Mucosa of rectum (tissue), 2 donors: Measurements from ENCODE around the gene IGSF8.

Experiments
- H3K27ac ChIP-seq, 2 donors: one replicate each; pipeline ENCODE4 v1.7.0; 2013; ENCODE audit warnings: inconsistent platforms in 2 of 2, low read depth in 2 of 2, low read length in 2 of 2
- H3K27me3 ChIP-seq, 2 donors: one replicate each; pipeline ENCODE4 v1.7.0; 2013; ENCODE audit warnings: low read length in 2 of 2; ENCODE audit not compliant: control insufficient read depth in 2 of 2, insufficient read depth in 2 of 2
- H3K36me3 ChIP-seq, 2 donors: one replicate each; pipeline ENCODE4 v1.7.0; 2013; ENCODE audit warnings: low read length in 2 of 2; ENCODE audit not compliant: control insufficient read depth in 2 of 2, insufficient read depth in 2 of 2
- H3K4me1 ChIP-seq, 2 donors: one replicate each; pipeline ENCODE4 v1.7.0; 2013; ENCODE audit warnings: low read length in 2 of 2, mild to moderate bottlenecking in 1 of 2; ENCODE audit not compliant: control insufficient read depth in 2 of 2, insufficient read depth in 2 of 2
- H3K4me3 ChIP-seq, 2 donors: one replicate each; pipeline ENCODE4 v1.7.0; 2013; ENCODE audit warnings: low read length in 2 of 2
- H3K9ac ChIP-seq, 2 donors: one replicate each; pipeline ENCODE4 v1.7.0; 2013; ENCODE audit warnings: low read length in 2 of 2, low read depth in 1 of 2, mild to moderate bottlenecking in 1 of 2
- H3K9me3 ChIP-seq, 2 donors: one replicate each; pipeline ENCODE4 v1.7.0; 2013; ENCODE audit warnings: low read length in 2 of 2; ENCODE audit not compliant: control insufficient read depth in 2 of 2
- donor health status: healthy.
- donor health status: Normal muscosa, but diverticular disease.

IGSF8 gene

GRCh38 chr1:160070243-160071163 lies 27.9 kb downstream of the IGSF8 start:
- Histone ChIP-seq H3K9ac (peak overlapping the region; percentile 6 to 14), H3K27me3 (peaks cover 6 to 8% of the 10 kb centered on the region in 2 donors), H3K36me3 (no peaks in the 10 kb centered on the region), H3K9me3 (no peaks in the 10 kb centered on the region), H3K27ac (peak overlapping the region in 1 of 2 donors; percentile 4), H3K4me1 (peaks cover 5 to 7% of the 10 kb centered on the region in 2 donors), H3K4me3 (peak overlapping the region; percentile 69 to 76)

GRCh38 chr1:160069460-160070231 lies 28.8 kb downstream of the IGSF8 start, which contains the start of gene KCNJ10:
Gene KCNJ10 (minus strand): TSS chr1:160070160. CDS start chr1:160042532, 27,628 bp downstream.
- Histone ChIP-seq H3K4me3 (peak within 1 kb of the TSS; percentile 69 to 76), H3K27ac (peak within 1 kb of the TSS in 1 of 2 donors; percentile 4), H3K4me1 (peaks cover 5 to 7% of the 10 kb centered on the region in 2 donors), H3K27me3 (peaks cover 6 to 8% of the 10 kb centered on the region in 2 donors), H3K36me3 (no peaks in the 10 kb centered on the region), H3K9ac (peak within 1 kb of the TSS; percentile 6 to 14), H3K9me3 (no peaks in the 10 kb centered on the region)

- Histone ChIP-seq H3K9ac (no peak overlapping the region), H3K4me3 (no peak overlapping the region), H3K9me3 (no peaks in the 10 kb centered on the region), H3K27me3 (peaks cover 6 to 8% of the 10 kb centered on the region in 2 donors), H3K4me1 (peaks cover 5 to 7% of the 10 kb centered on the region in 2 donors), H3K36me3 (no peaks in the 10 kb centered on the region), H3K27ac (no peak overlapping the region)
Measured at GRCh38 chr1:160068225-160068624, 30.2 kb downstream of the IGSF8 start.

GRCh38 chr1:160066829-160067745 lies 31.3 kb downstream of the IGSF8 start:
- peaks cover 5 to 7% of the 10 kb centered on the region in 2 donors for H3K4me1 ChIP-seq
- no peaks in the 10 kb centered on the region for H3K9me3 ChIP-seq
- peaks cover 8 to 11% of the 10 kb centered on the region in 2 donors for H3K27me3 ChIP-seq
- no peaks in the 10 kb centered on the region for H3K36me3 ChIP-seq
- no peak overlapping the region for H3K9ac ChIP-seq
- no peak overlapping the region for H3K27ac ChIP-seq
- H3K4me3 ChIP-seq: no peak overlapping the region

- no peak overlapping the region for H3K9ac ChIP-seq
- H3K36me3 ChIP-seq: no peaks in the 10 kb centered on the region
Measured at GRCh38 chr1:160064746-160065145, 33.7 kb downstream of the IGSF8 start.

GRCh38 chr1:160064164-160064563 lies 34.3 kb downstream of the IGSF8 start:
- Histone ChIP-seq H3K27me3 (peaks cover 0 to 4% of the 10 kb centered on the region in 2 donors), H3K4me1 (no peaks in the 10 kb centered on the region), H3K4me3 (no peak overlapping the region), H3K27ac (no peak overlapping the region), H3K9me3 (no peaks in the 10 kb centered on the region), H3K36me3 (no peaks in the 10 kb centered on the region), H3K9ac (no peak overlapping the region)

More at GRCh38 chr1:160064746-160065145, 33.7 kb downstream of the IGSF8 start:
- Histone ChIP-seq H3K4me1 (no peaks in the 10 kb centered on the region), H3K27ac (no peak overlapping the region), H3K4me3 (no peak overlapping the region), H3K9me3 (no peaks in the 10 kb centered on the region), H3K27me3 (peaks cover 3 to 4% of the 10 kb centered on the region in 2 donors)

- Histone ChIP-seq H3K9me3 (no peaks in the 10 kb centered on the region), H3K9ac (no peak overlapping the region), H3K4me3 (no peak overlapping the region), H3K4me1 (no peaks in the 10 kb centered on the region), H3K36me3 (no peaks in the 10 kb centered on the region), H3K27me3 (peaks cover 0 to 4% of the 10 kb centered on the region in 2 donors), H3K27ac (no peak overlapping the region)
Measured at GRCh38 chr1:160063176-160063575, 35.2 kb downstream of the IGSF8 start.

GRCh38 chr1:160062230-160062532 lies 36.2 kb downstream of the IGSF8 start:
- Histone ChIP-seq H3K27ac (no peak overlapping the region), H3K27me3 (peaks cover 0 to 4% of the 10 kb centered on the region in 2 donors), H3K9me3 (no peaks in the 10 kb centered on the region), H3K4me3 (no peak overlapping the region), H3K9ac (no peak overlapping the region), H3K36me3 (no peaks in the 10 kb centered on the region), H3K4me1 (no peaks in the 10 kb centered on the region)

GRCh38 chr1:160061369-160062229 lies 36.8 kb downstream of the IGSF8 start:
- no peaks in the 10 kb centered on the region for H3K4me1 ChIP-seq
- H3K9me3 ChIP-seq: no peaks in the 10 kb centered on the region
- H3K27me3 ChIP-seq: peaks cover 0 to 4% of the 10 kb centered on the region in 2 donors
- no peak overlapping the region for H3K27ac ChIP-seq
- H3K36me3 ChIP-seq: no peaks in the 10 kb centered on the region
- H3K4me3 ChIP-seq: no peak overlapping the region
- H3K9ac ChIP-seq: no peak overlapping the region
